HG02678 (cell line): ENCODE data around the gene CNN1.
"Not testable (repeated sequence)": the region's sequence is repeated elsewhere in the genome, so short reads cannot be mapped to it uniquely, and the experiment has no call there.

Experiments used
- ATAC-seq: cut with Tn5 transposase; IDR thresholded peaks from one replicate; pipeline ENCODE4 v1.9.1; 2021; ENCODE audit warnings: mild to moderate bottlenecking, moderate library complexity; ENCODE audit not compliant: unreplicated experiment

CNN1 gene

GRCh38 chr19:11598746-11599145 is 60.1 kb downstream of the CNN1 start:
- ATAC-seq: no peak

DNA sequence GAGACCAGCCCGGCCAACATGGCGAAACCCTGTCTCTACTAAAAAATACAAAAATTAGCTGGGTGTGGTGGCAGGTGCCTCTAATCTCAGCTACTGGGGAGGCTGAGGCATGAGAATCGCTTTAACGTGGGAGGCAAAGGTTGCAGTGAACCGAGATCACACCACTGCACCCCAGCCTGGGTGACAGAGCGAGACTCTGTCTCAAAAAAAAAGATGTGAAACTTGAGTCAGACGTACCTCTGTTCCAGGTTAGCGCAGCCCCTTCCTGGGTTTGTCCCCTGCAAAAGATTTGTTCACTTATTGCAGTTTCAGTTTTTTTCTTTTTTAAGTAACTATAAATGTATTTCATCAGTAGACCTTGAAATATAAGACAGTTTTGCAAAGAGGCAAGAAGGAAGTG is 61.1 kb downstream of the CNN1 start:
- ATAC-seq: not testable (repeated sequence)
